HUES64 (cell line): ENCODE measurements around the gene TEX11.
"Not testable (repeated sequence)": the region's sequence is repeated elsewhere in the genome, so short reads cannot be mapped to it uniquely, and the experiment has no call there.

Experiments
- H3K27ac ChIP-seq: 2 replicates; pipeline ENCODE4 v1.7.0; 2013; ENCODE audit warnings: low read depth, low read length, inconsistent platforms
- H3K27me3 ChIP-seq: 2 replicates; pipeline ENCODE4 v1.6.1; 2013; ENCODE audit warnings: mild to moderate bottlenecking, low read length; ENCODE audit not compliant: insufficient read depth
- H3K36me3 ChIP-seq: 2 replicates; pipeline ENCODE4 v1.6.1; 2013; ENCODE audit warnings: mild to moderate bottlenecking, low read length; ENCODE audit not compliant: insufficient read depth
- H3K4me1 ChIP-seq: 2 replicates; pipeline ENCODE4 v1.6.1; 2013; ENCODE audit warnings: mild to moderate bottlenecking, low read length, moderate library complexity; ENCODE audit not compliant: insufficient read depth
- H3K4me3 ChIP-seq: 2 replicates; pipeline ENCODE4 v1.5.1; 2013; ENCODE audit warnings: mild to moderate bottlenecking, low read length, moderate library complexity
- H3K9ac ChIP-seq: 2 replicates; pipeline ENCODE4 v1.6.1; 2013; ENCODE audit warnings: mild to moderate bottlenecking, low read depth, low read length
- H3K9me3 ChIP-seq: 2 replicates; pipeline ENCODE4 v1.6.1; 2013; ENCODE audit warnings: low read depth, low read length; ENCODE audit not compliant: insufficient read depth
- WGBS: fragments of 150-250, 120-280 bp; methylation state at CpG from one replicate; pipeline ENCODE4 v1.1.7; 2013; ENCODE audit warnings: missing lambda C conversion rate; 5-methylcytosine and 5-hydroxymethylcytosine counted together

TEX11 gene

GRCh38 chrX:70664726-70665125 lies 243.8 kb downstream of the TEX11 start:
- H3K4me3 ChIP-seq = no peak overlapping the region
- no CpG with 5 or more reads among the region's 1 CpG for WGBS
- H3K36me3 ChIP-seq = no peaks in the 10 kb centered on the region
- no peaks in the 10 kb centered on the region for H3K9me3 ChIP-seq
- no peaks in the 10 kb centered on the region for H3K27me3 ChIP-seq
- H3K9ac ChIP-seq = no peak overlapping the region
- no peaks in the 10 kb centered on the region for H3K4me1 ChIP-seq
- H3K27ac ChIP-seq = no peak overlapping the region

- H3K4me1 ChIP-seq, H3K4me3 ChIP-seq, H3K36me3 ChIP-seq, H3K9me3 ChIP-seq, H3K27ac ChIP-seq, H3K27me3 ChIP-seq, H3K9ac ChIP-seq: not testable (repeated sequence)
- 74% methylated on average over 9 of the region's 11 CpGs for WGBS
Observed at GRCh38 chrX:70661124-70661523, 247.4 kb downstream of the TEX11 start.

GRCh38 chrX:70657546-70657945 lies 251.0 kb downstream of the TEX11 start:
- H3K27me3 ChIP-seq, H3K36me3 ChIP-seq, H3K9me3 ChIP-seq, H3K4me3 ChIP-seq, H3K27ac ChIP-seq, H3K4me1 ChIP-seq, H3K9ac ChIP-seq: not testable (repeated sequence)
- WGBS = 89% methylated on average over 2 of the region's 4 CpGs

- Histone ChIP-seq H3K9me3 (no peaks in the 10 kb centered on the region), H3K27me3 (no peaks in the 10 kb centered on the region), H3K9ac (no peak overlapping the region), H3K4me3 (no peak overlapping the region), H3K4me1 (no peaks in the 10 kb centered on the region), H3K36me3 (no peaks in the 10 kb centered on the region), H3K27ac (no peak overlapping the region)
- WGBS = 98% methylated on average over 3 of the region's 4 CpGs
Observed at GRCh38 chrX:70656304-70656703, 252.2 kb downstream of the TEX11 start.

- no CpG with 5 or more reads among the region's 3 CpGs for WGBS
- H3K27ac ChIP-seq, H3K4me1 ChIP-seq, H3K36me3 ChIP-seq, H3K9ac ChIP-seq, H3K27me3 ChIP-seq, H3K4me3 ChIP-seq, H3K9me3 ChIP-seq: not testable (repeated sequence)
Observed at GRCh38 chrX:70647910-70648309, 260.6 kb downstream of the TEX11 start.

GRCh38 chrX:70636218-70636617 lies 272.3 kb downstream of the TEX11 start:
- H3K4me3 ChIP-seq = no peak overlapping the region
- H3K9me3 ChIP-seq = no peaks in the 10 kb centered on the region
- H3K27me3 ChIP-seq = no peaks in the 10 kb centered on the region
- H3K4me1 ChIP-seq = no peaks in the 10 kb centered on the region
- H3K27ac ChIP-seq = no peak overlapping the region
- 91% methylated on average over 1 of the region's 1 CpG for WGBS
- no peak overlapping the region for H3K9ac ChIP-seq
- no peaks in the 10 kb centered on the region for H3K36me3 ChIP-seq

GRCh38 chrX:70635669-70636068 lies 272.8 kb downstream of the TEX11 start:
- Histone ChIP-seq H3K9ac (no peak overlapping the region), H3K27me3 (no peaks in the 10 kb centered on the region), H3K4me1 (no peaks in the 10 kb centered on the region), H3K9me3 (no peaks in the 10 kb centered on the region), H3K4me3 (no peak overlapping the region), H3K27ac (no peak overlapping the region), H3K36me3 (no peaks in the 10 kb centered on the region)
- 95% methylated on average over 2 of the region's 2 CpGs for WGBS

- Histone ChIP-seq H3K9me3 (no peaks in the 10 kb centered on the region), H3K4me1 (no peaks in the 10 kb centered on the region), H3K36me3 (no peaks in the 10 kb centered on the region), H3K9ac (no peak overlapping the region), H3K27me3 (no peaks in the 10 kb centered on the region), H3K27ac (no peak overlapping the region), H3K4me3 (no peak overlapping the region)
- 97% methylated on average over 4 of the region's 4 CpGs for WGBS
Observed at GRCh38 chrX:70635227-70635626, 273.3 kb downstream of the TEX11 start.

- Histone ChIP-seq H3K9ac (no peak overlapping the region), H3K4me3 (no peak overlapping the region), H3K36me3 (no peaks in the 10 kb centered on the region), H3K27ac (no peak overlapping the region), H3K27me3 (no peaks in the 10 kb centered on the region), H3K4me1 (peaks cover 7% of the 10 kb centered on the region; the same call in 1 of the 2 replicates), H3K9me3 (no peaks in the 10 kb centered on the region)
- no CpG with 5 or more reads among the region's 1 CpG for WGBS
Observed at GRCh38 chrX:70621743-70622142, 286.8 kb downstream of the TEX11 start.

- no peak overlapping the region for H3K4me3 ChIP-seq
- H3K4me1 ChIP-seq = peaks cover 7% of the 10 kb centered on the region; the same call in 1 of the 2 replicates
- H3K27me3 ChIP-seq = no peaks in the 10 kb centered on the region
- H3K9me3 ChIP-seq = no peaks in the 10 kb centered on the region
- 92% methylated on average over 4 of the region's 5 CpGs for WGBS
- H3K36me3 ChIP-seq = no peaks in the 10 kb centered on the region
- H3K9ac ChIP-seq = no peak overlapping the region
- H3K27ac ChIP-seq = no peak overlapping the region
Observed at GRCh38 chrX:70618467-70618866, 290.0 kb downstream of the TEX11 start.

- Histone ChIP-seq H3K9me3 (no peaks in the 10 kb centered on the region), H3K4me3 (no peak overlapping the region), H3K4me1 (peaks cover 7% of the 10 kb centered on the region; the same call in 1 of the 2 replicates), H3K27ac (no peak overlapping the region), H3K9ac (no peak overlapping the region), H3K27me3 (no peaks in the 10 kb centered on the region), H3K36me3 (no peaks in the 10 kb centered on the region)
- 66% methylated on average over 5 of the region's 5 CpGs for WGBS
Observed at GRCh38 chrX:70613295-70613694, 295.2 kb downstream of the TEX11 start.

- Histone ChIP-seq H3K9ac (no peak overlapping the region), H3K9me3 (no peaks in the 10 kb centered on the region), H3K4me1 (no peaks in the 10 kb centered on the region), H3K36me3 (no peaks in the 10 kb centered on the region), H3K27me3 (no peaks in the 10 kb centered on the region), H3K4me3 (no peak overlapping the region), H3K27ac (no peak overlapping the region)
- WGBS = 100% methylated on average over 1 of the region's 1 CpG
Observed at GRCh38 chrX:70605352-70605751, 303.2 kb downstream of the TEX11 start.
